IMR-90 (cell line): ENCODE measurements around the gene ACAT2. TPM values are rescaled to one million over a fixed set of nuclear protein-coding genes. Genes with fewer than 3 reads are reported as not detected.

ENCODE experiments used
- ATAC-seq: fragments of 200-7000 bp; cut with Tn5 transposase; 2 replicates; pipeline ENCODE4 v1.9.1; 2020; ENCODE audit warnings: low read depth, mild to moderate bottlenecking, moderate library complexity
- BruUV-seq: library from RNA; stranded (reverse); fragments of 400-500 nt; replicated peaks from 2 replicates; lab custom pipeline; 2021; lab: Mats Ljungman, UMichigan
- CTCF ChIA-PET: fragments of 300-600 bp; formaldehyde crosslinking; extraction: SDS; loops from one replicate; lab custom pipeline; 2021; ENCODE audit warnings: antibody characterized with exemption; lab: Yijun Ruan, JAX
- POLR2A ChIA-PET: fragments of 300-600 bp; sonication (Branson Sonifier 250); formaldehyde crosslinking; loops from one replicate; lab custom pipeline; 2022; ENCODE audit warnings: antibody characterized with exemption; ENCODE audit not compliant: unreplicated experiment; lab: Charles Lee
- DNase-seq: peaks from one replicate; pipeline ENCODE4 v3.0.0; 2013
- H2AFZ ChIP-seq: replicated peaks from 2 replicates; pipeline ENCODE3; 2013; ENCODE audit warnings: low read length, mild to moderate bottlenecking; ENCODE audit not compliant: poor library complexity
- H2AK5ac ChIP-seq: 2 replicates; pipeline ENCODE4 v1.6.1; 2013; ENCODE audit warnings: low read depth, low read length, inconsistent platforms
- H2AK9ac ChIP-seq: replicated peaks from 2 replicates; pipeline ENCODE3; 2013; ENCODE audit warnings: mild to moderate bottlenecking, low read depth, low read length, moderate library complexity; ENCODE audit not compliant: poor library complexity
- H2BK120ac ChIP-seq: 2 replicates; pipeline ENCODE4 v1.6.1; 2013; ENCODE audit warnings: low read depth, low read length, inconsistent platforms
- H2BK15ac ChIP-seq: 3 replicates; pipeline ENCODE4 v1.6.1; 2013; ENCODE audit warnings: low read depth, low read length, inconsistent platforms
- H2BK20ac ChIP-seq: 2 replicates; pipeline ENCODE4 v1.6.1; 2013; ENCODE audit warnings: low read depth, mild to moderate bottlenecking, inconsistent platforms, low read length, moderate library complexity
- H2BK5ac ChIP-seq: 2 replicates; pipeline ENCODE4 v1.6.1; 2013; ENCODE audit warnings: mild to moderate bottlenecking, low read depth, low read length, inconsistent platforms; ENCODE audit not compliant: poor library complexity, severe bottlenecking
- H3K14ac ChIP-seq: replicated peaks from 2 replicates; pipeline ENCODE4 v1.6.1; 2013; ENCODE audit warnings: low read depth, low read length, inconsistent platforms
- H3K18ac ChIP-seq: 2 replicates; pipeline ENCODE4 v1.6.1; 2013; ENCODE audit warnings: low read depth, low read length, control low read depth
- H3K23ac ChIP-seq: 2 replicates; pipeline ENCODE4 v1.6.1; 2013; ENCODE audit warnings: low read depth, low read length, inconsistent platforms
- H3K27ac ChIP-seq: 2 replicates; pipeline ENCODE4 v1.5.1; 2013; ENCODE audit warnings: mild to moderate bottlenecking, control low read depth, low read length; ENCODE audit not compliant: insufficient read depth
- H3K27me3 ChIP-seq: 2 replicates; pipeline ENCODE4 v1.6.1; 2013; ENCODE audit warnings: low read length; ENCODE audit not compliant: control insufficient read depth, insufficient read depth
- H3K36me3 ChIP-seq: 2 replicates; pipeline ENCODE4 v1.6.1; 2013; ENCODE audit warnings: low read length, mixed read lengths; ENCODE audit not compliant: control insufficient read depth, insufficient read depth
- H3K4ac ChIP-seq: 2 replicates; pipeline ENCODE4 v1.6.1; 2013; ENCODE audit warnings: low read depth, low read length, inconsistent platforms
- H3K4me1 ChIP-seq: 2 replicates; pipeline ENCODE4 v1.6.1; 2013; ENCODE audit warnings: low read length, mixed read lengths; ENCODE audit not compliant: control insufficient read depth, insufficient read depth
- H3K4me2 ChIP-seq: 2 replicates; pipeline ENCODE4 v1.6.1; 2013; ENCODE audit warnings: low read depth, mild to moderate bottlenecking, control low read depth, low read length, moderate library complexity
- H3K4me3 ChIP-seq: 2 replicates; pipeline ENCODE4 v1.5.1; 2013; ENCODE audit warnings: low read depth, mild to moderate bottlenecking, control low read depth, low read length, moderate library complexity; ENCODE audit not compliant: insufficient read depth
- H3K56ac ChIP-seq: 2 replicates; pipeline ENCODE4 v1.6.1; 2013; ENCODE audit warnings: low read length, inconsistent platforms; ENCODE audit not compliant: insufficient read depth; ENCODE audit errors: extremely low read depth
- H3K79me1 ChIP-seq, 2 experiments: 2 replicates each; pipeline ENCODE4 v1.6.1; 2013; ENCODE audit warnings: low read length in 2 of 2, inconsistent platforms in 1 of 2, low read depth in 1 of 2
- H3K9ac ChIP-seq: 2 replicates; pipeline ENCODE4 v1.6.1; 2013; ENCODE audit warnings: low read depth, low read length, control low read depth
- H3K9me1 ChIP-seq: 2 replicates; pipeline ENCODE4 v1.6.1; 2013; ENCODE audit warnings: low read length, inconsistent platforms; ENCODE audit not compliant: insufficient read depth
- H3K9me3 ChIP-seq: 2 replicates; pipeline ENCODE4 v1.6.1; 2013; ENCODE audit warnings: low read length; ENCODE audit not compliant: control insufficient read depth, insufficient read depth
- H4K20me1 ChIP-seq: 2 replicates; pipeline ENCODE4 v1.6.1; 2013; ENCODE audit warnings: low read length, inconsistent platforms; ENCODE audit not compliant: insufficient read depth
- H4K5ac ChIP-seq: 2 replicates; pipeline ENCODE4 v1.6.1; 2013; ENCODE audit warnings: mild to moderate bottlenecking, low read depth, low read length, control low read depth
- H4K8ac ChIP-seq, 2 experiments: 2 replicates each; pipeline ENCODE4 v1.6.1; 2013; ENCODE audit warnings: low read depth in 2 of 2, low read length in 2 of 2, control low read depth in 1 of 2, inconsistent platforms in 1 of 2
- H4K91ac ChIP-seq: 2 replicates; pipeline ENCODE4 v1.6.1; 2013; ENCODE audit warnings: low read depth, low read length, inconsistent platforms; ENCODE audit not compliant: insufficient read depth
- BHLHE40 ChIP-seq: fragments of 150-350 bp; IDR thresholded peaks from 2 replicates; pipeline ENCODE4 v1.6.1; 2016; ENCODE audit warnings: mild to moderate bottlenecking, low read depth, low read length
- CEBPB ChIP-seq: IDR thresholded peaks from 2 replicates; pipeline ENCODE4 v1.6.1; 2012; ENCODE audit warnings: low read depth, low read length, improper control_type of control experiment
- CHD1 ChIP-seq: IDR thresholded peaks from 2 replicates; pipeline ENCODE4 v1.6.1; 2012; ENCODE audit warnings: low read depth, low read length, improper control_type of control experiment
- ELK1 ChIP-seq: fragments of 150-350 bp; IDR thresholded peaks from 2 replicates; pipeline ENCODE4 v1.6.1; 2016; ENCODE audit warnings: low read depth, mild to moderate bottlenecking, low read length, moderate library complexity, borderline replicate concordance
- FOS ChIP-seq: fragments of 150-350 bp; IDR thresholded peaks from 2 replicates; pipeline ENCODE4 v1.6.1; 2016; ENCODE audit warnings: low read depth, low read length
- MAFK ChIP-seq: IDR thresholded peaks from 2 replicates; pipeline ENCODE4 v1.6.1; 2012; ENCODE audit warnings: low read depth, low read length, improper control_type of control experiment
- MAZ ChIP-seq: IDR thresholded peaks from 2 replicates; pipeline ENCODE4 v1.6.1; 2012; ENCODE audit warnings: low read depth, mild to moderate bottlenecking, low read length, improper control_type of control experiment, moderate library complexity, borderline replicate concordance
- MXI1 ChIP-seq: IDR thresholded peaks from 2 replicates; pipeline ENCODE4 v1.6.1; 2012; ENCODE audit warnings: low read depth, mild to moderate bottlenecking, low read length, moderate library complexity, borderline replicate concordance
- NFE2L2 ChIP-seq: fragments of 150-350 bp; IDR thresholded peaks from 2 replicates; pipeline ENCODE4 v1.6.1; 2016; ENCODE audit warnings: low read depth, mild to moderate bottlenecking, low read length
- POLR2A ChIP-seq: IDR thresholded peaks from 2 replicates; pipeline ENCODE4 v1.6.1; 2012; ENCODE audit warnings: mild to moderate bottlenecking, low read depth, low read length
- RAD21 ChIP-seq: IDR thresholded peaks from 2 replicates; pipeline ENCODE4 v1.6.1; 2012; ENCODE audit warnings: low read length, improper control_type of control experiment
- RCOR1 ChIP-seq: IDR thresholded peaks from 2 replicates; pipeline ENCODE4 v1.6.1; 2012; ENCODE audit warnings: mild to moderate bottlenecking, low read length, improper control_type of control experiment; ENCODE audit not compliant: insufficient replicate concordance
- RFX5 ChIP-seq: IDR thresholded peaks from 2 replicates; pipeline ENCODE4 v1.8.0; 2012; ENCODE audit warnings: low read depth, mild to moderate bottlenecking, low read length, moderate library complexity
- SMC3 ChIP-seq: fragments of 150-350 bp; IDR thresholded peaks from 2 replicates; pipeline ENCODE4 v1.6.1; 2016; ENCODE audit warnings: low read depth, mild to moderate bottlenecking, antibody characterized with exemption, low read length, moderate library complexity
- USF2 ChIP-seq: fragments of 150-350 bp; IDR thresholded peaks from 2 replicates; pipeline ENCODE4 v1.6.1; 2017; ENCODE audit warnings: mild to moderate bottlenecking, antibody characterized with exemption, low read length, low read depth
- whole genome bisulfite sequencing, 2 experiments: methylation state at CpG; one replicate each; pipeline versions ENCODE4 v1.1.5 to v1.1.7; 2013; ENCODE audit warnings: missing lambda C conversion rate in 2 of 2; ENCODE audit not compliant: insufficient read length in 1 of 2; ENCODE audit errors: extremely low coverage in 2 of 2; 5-methylcytosine and 5-hydroxymethylcytosine counted together
- dilution Hi-C: fragments of 300-500 bp; cut with HindIII; formaldehyde crosslinking; loops from one replicate; pipeline ENCODE4 v1.14.3; 2018; ENCODE audit warnings: low sequenced_read_pairs; ENCODE audit not compliant: unreplicated experiment
- in situ Hi-C: fragments of 300-500 bp; cut with MboI; formaldehyde crosslinking; loops from 3 replicates; pipeline ENCODE4 v1.14.3; 2019; ENCODE audit warnings: low sequenced_read_pairs, inconsistent platforms, mixed read lengths
- intact Hi-C: fragments of 100-400 bp; cut with micrococcal nuclease; formaldehyde crosslinking; loops from 2 replicates; pipeline ENCODE4 v1.10.0; 2022
- polyA plus RNA-seq, 3 experiments: library from polyadenylated mRNA; depleted of rRNA; stranded (reverse); fragments of >200 nt; gene quantifications; 2 replicates each; pipeline ENCODE4 v1.2.3, GENCODE V29; 2012; ENCODE audit warnings: low replicate concordance in 1 of 3
- total RNA-seq: library from RNA; depleted of rRNA; stranded (reverse); fragments of >200 nt; gene quantifications from 2 replicates; pipeline ENCODE4 v1.2.3, GENCODE V29; 2012
- TF ChIP-seq, protein P1 (sequence below): conservative IDR thresholded peaks from 2 replicates; pipeline ENCODE4 v1.5.1; 2012; ENCODE audit warnings: mild to moderate bottlenecking, low read depth, low read length, improper control_type of control experiment

The ACAT2 gene
- total and polyA plus RNA-seq, 2 of the 4 experiments (the other 2 are of a cell fraction), result 30.5 to 45.2 TPM

GRCh38 chr6:159772196-159772595, 10.4 kb downstream of the ACAT2 start:
- ChIA-PET CTCF (interaction anchor here (0.6 kb wide), 1 partner anchor 18 kb away, joined by 3 read pairs; the partner anchor contains the start of gene MRPL18), POLR2A (no interaction called here)
- Histone ChIP-seq H4K91ac (no peak overlapping the region), H3K14ac (no peak overlapping the region), H2BK20ac (no peak overlapping the region), H3K4me2 (no peak overlapping the region), H3K36me3 (peaks cover 28% of the 10 kb centered on the region), H2AK9ac (no peak overlapping the region), H3K9me1 (no peaks in the 10 kb centered on the region), H4K5ac (no peak overlapping the region), H3K9ac (no peak overlapping the region), H3K18ac (no peak overlapping the region), H4K8ac (no peak overlapping the region), H3K27me3 (no peaks in the 10 kb centered on the region), H3K9me3 (no peaks in the 10 kb centered on the region), H2BK15ac (no peak overlapping the region), H2AK5ac (no peak overlapping the region), H3K27ac (no peak overlapping the region), H3K56ac (no peak overlapping the region), H3K23ac (no peak overlapping the region), H2AFZ (no peak overlapping the region), H2BK120ac (no peak overlapping the region), H2BK5ac (no peak overlapping the region), H3K79me1 (no peaks in the 10 kb centered on the region; a peak in 1 of 4 replicates), H3K4me1 (no peaks in the 10 kb centered on the region), H3K4ac (no peak overlapping the region), H4K20me1 (no peaks in the 10 kb centered on the region), H3K4me3 (no peak overlapping the region)
- no peak for DNase-seq
- no peak for TF ChIP-seq RAD21
- TF ChIP-seq CHD1, result no peak
- no peak for TF ChIP-seq SMC3
- TF ChIP-seq, protein P1, sequence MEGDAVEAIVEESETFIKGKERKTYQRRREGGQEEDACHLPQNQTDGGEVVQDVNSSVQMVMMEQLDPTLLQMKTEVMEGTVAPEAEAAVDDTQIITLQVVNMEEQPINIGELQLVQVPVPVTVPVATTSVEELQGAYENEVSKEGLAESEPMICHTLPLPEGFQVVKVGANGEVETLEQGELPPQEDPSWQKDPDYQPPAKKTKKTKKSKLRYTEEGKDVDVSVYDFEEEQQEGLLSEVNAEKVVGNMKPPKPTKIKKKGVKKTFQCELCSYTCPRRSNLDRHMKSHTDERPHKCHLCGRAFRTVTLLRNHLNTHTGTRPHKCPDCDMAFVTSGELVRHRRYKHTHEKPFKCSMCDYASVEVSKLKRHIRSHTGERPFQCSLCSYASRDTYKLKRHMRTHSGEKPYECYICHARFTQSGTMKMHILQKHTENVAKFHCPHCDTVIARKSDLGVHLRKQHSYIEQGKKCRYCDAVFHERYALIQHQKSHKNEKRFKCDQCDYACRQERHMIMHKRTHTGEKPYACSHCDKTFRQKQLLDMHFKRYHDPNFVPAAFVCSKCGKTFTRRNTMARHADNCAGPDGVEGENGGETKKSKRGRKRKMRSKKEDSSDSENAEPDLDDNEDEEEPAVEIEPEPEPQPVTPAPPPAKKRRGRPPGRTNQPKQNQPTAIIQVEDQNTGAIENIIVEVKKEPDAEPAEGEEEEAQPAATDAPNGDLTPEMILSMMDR, result no peak
- TF ChIP-seq BHLHE40, result no peak
- no peak for TF ChIP-seq RFX5
- no peak for TF ChIP-seq POLR2A
- no peak for TF ChIP-seq CEBPB
- no peak for TF ChIP-seq MXI1
- TF ChIP-seq FOS, result no peak
- no peak for TF ChIP-seq MAFK
- no peak for TF ChIP-seq NFE2L2
- no peak for TF ChIP-seq USF2
- no peak for TF ChIP-seq RCOR1
- TF ChIP-seq MAZ, result no peak
- no peak for TF ChIP-seq ELK1
- dilution Hi-C loops, result no loop called here
- BruUV-seq, result no TSS peak
- intact Hi-C loops, result no loop called here
- ATAC-seq, result no peak
- in situ Hi-C loops, result no loop called here
- no CpG with 5 or more reads among the region's 1 CpG for WGBS, 2 experiments
